ENCODE results near the gene DEPDC5.

The DEPDC5 gene

DNA sequence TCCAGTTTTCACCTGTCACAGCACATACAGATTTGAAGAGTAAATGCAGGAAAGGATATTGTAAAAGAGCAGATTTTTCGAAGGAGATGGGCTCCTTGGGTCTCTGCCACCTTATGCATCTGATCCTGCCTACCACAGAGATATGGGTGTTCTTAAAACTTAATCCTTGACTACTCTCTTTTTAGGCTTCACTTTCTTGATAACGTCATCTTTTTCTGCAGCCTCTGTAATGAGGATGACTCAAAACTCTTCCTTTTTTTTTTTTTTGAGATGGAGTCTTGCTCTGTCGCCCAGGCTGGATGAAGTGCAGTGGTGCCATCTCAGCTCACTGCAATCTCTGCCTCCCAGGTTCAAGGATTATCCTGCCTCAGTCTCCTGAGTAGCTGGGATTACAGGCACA lies 11.7 kb upstream of the DEPDC5 start:
- Histone ChIP-seq H3K4me3 (no peak overlapping the region), H3K36me3 (ENCODE audit: insufficient read depth, low read length) (peaks cover 32% of the 10 kb centered on the region), H3K9ac (ENCODE audit: insufficient read length) (no peak overlapping the region), H3K9me3 (ENCODE audit: low read depth, low read length) (no peaks in the 10 kb centered on the region), H3K27ac (no peak overlapping the region)
- no peak for DNase-seq (ENCODE audit: low read depth, low spot score)
- TF ChIP-seq EZH2 (IDR thresholded peaks at IDR 0.05) (no peak), POLR2AphosphoS5 (IDR thresholded peaks at IDR 0.05; ENCODE audit: borderline replicate concordance, low read depth, low read length) (no peak), FOXP2 (optimal IDR thresholded peaks at IDR 0.05; ENCODE audit: control extremely low read depth, extremely low read length, insufficient read depth) (no peak)

DNA sequence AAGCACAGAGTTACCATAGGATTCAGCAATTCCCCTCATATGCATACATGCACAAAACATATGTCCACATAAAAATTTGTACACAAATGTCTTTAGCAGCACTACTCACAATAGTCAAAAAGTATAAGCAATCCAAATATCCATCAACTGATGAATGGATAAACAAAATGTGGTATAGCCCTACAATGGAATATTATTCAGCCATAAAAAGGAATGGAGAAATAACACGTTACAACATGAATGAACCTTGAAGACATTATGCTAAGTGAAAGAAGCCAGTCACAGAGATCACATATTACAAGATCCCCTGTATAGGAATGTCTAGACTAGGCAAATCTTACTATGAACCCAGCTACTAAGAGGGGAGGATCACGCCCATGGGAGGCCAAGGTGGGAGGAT lies 11.1 kb upstream of the DEPDC5 start:
- H3K9me3 ChIP-seq (ENCODE audit: low read depth, low read length) = no peaks in the 10 kb centered on the region
- no peak for DNase-seq (ENCODE audit: low read depth, low spot score)
- no peak overlapping the region for H3K27ac ChIP-seq
- peaks cover 38% of the 10 kb centered on the region for H3K36me3 ChIP-seq (ENCODE audit: insufficient read depth, low read length)
- H3K4me3 ChIP-seq = no peak overlapping the region
- H3K9ac ChIP-seq (ENCODE audit: insufficient read length) = no peak overlapping the region
- TF ChIP-seq EZH2 (IDR thresholded peaks at IDR 0.05) (no peak), POLR2AphosphoS5 (IDR thresholded peaks at IDR 0.05; ENCODE audit: borderline replicate concordance, low read depth, low read length) (no peak), FOXP2 (optimal IDR thresholded peaks at IDR 0.05; ENCODE audit: control extremely low read depth, extremely low read length, insufficient read depth) (no peak)

DNA sequence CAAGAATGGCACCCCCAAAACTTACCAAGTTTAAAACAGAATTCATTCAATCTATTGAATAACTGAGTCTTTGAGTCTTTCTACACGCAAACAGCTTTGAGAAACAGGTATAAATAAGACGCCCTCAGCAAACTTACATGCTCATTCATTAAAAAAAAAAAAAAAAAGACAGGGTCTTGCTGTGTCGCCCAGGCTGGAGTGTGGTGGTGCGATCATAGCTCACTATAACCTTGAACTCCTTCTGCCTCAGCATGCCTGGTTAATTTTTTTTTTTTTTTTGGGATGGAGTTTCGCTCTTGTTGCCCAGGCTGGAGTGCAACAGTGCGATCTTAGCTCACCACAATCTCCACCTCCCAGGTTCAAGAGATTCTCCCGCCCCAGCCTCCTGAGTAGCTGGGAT lies 9.9 kb upstream of the DEPDC5 start:
- H3K4me3 ChIP-seq = no peak overlapping the region
- TF ChIP-seq EZH2 (IDR thresholded peaks at IDR 0.05) (no peak), POLR2AphosphoS5 (IDR thresholded peaks at IDR 0.05; ENCODE audit: borderline replicate concordance, low read depth, low read length) (no peak), FOXP2 (optimal IDR thresholded peaks at IDR 0.05; ENCODE audit: control extremely low read depth, extremely low read length, insufficient read depth) (no peak)
- no peak overlapping the region for H3K27ac ChIP-seq
- H3K9ac ChIP-seq (ENCODE audit: insufficient read length) = no peak overlapping the region
- H3K36me3 ChIP-seq (ENCODE audit: insufficient read depth, low read length) = peaks cover 32% of the 10 kb centered on the region
- DNase-seq (ENCODE audit: low read depth, low spot score) = no peak
- no peaks in the 10 kb centered on the region for H3K9me3 ChIP-seq (ENCODE audit: low read depth, low read length)

DNA sequence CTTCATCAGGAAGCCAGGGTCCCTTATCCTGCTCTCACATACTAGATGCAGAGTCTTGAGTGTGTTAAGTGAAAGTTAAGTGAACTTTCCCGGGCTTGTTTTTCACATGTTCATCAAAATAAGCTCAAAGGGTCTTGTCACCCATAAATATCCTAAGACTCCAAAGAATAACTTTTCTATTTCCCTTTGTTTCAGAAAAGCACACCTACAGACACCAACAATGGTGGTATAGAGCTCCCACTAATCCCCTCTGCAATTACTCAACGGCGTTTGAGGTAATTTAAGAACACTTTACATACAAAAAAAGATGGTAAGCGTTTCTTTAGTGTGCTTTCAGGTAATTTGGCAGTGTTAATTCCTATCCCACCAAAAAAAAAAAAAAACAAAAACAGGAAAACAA lies 6.4 kb upstream of the DEPDC5 start:
- no peak for DNase-seq (ENCODE audit: low read depth, low spot score)
- TF ChIP-seq FOXP2 (optimal IDR thresholded peaks at IDR 0.05; ENCODE audit: control extremely low read depth, extremely low read length, insufficient read depth) = no peak
- TF ChIP-seq EZH2 (IDR thresholded peaks at IDR 0.05) = no peak
- no peak for TF ChIP-seq POLR2AphosphoS5 (IDR thresholded peaks at IDR 0.05; ENCODE audit: borderline replicate concordance, low read depth, low read length)
- H3K27ac ChIP-seq = no peak overlapping the region
- H3K9me3 ChIP-seq (ENCODE audit: low read depth, low read length) = no peaks in the 10 kb centered on the region
- H3K9ac ChIP-seq (ENCODE audit: insufficient read length) = peak overlapping the region; percentile 92
- peaks cover 22% of the 10 kb centered on the region for H3K36me3 ChIP-seq (ENCODE audit: insufficient read depth, low read length)
- H3K4me3 ChIP-seq = peak overlapping the region; percentile 88; the same call in 1 of the 2 replicates

DNA sequence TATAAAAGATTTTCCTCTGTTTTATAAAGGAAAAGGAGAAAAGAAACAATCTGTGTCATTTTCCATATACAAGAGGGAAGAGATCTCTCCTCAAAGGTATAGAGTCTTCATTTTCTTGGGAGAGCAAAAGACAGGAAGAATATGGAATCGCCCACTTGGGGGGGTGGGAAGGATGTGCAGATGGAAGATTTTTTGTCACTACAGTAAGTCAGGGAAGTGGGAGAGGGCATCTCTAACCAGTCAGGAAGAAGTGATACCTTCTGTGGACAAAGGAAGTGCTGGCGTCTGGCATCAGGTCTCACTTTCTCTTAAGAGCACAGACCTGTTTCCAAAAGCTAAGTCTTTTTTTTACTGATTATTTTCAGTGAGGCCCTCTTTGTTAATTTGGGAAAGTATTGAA lies 5.3 kb upstream of the DEPDC5 start:
- Histone ChIP-seq H3K9ac (ENCODE audit: insufficient read length) (peak overlapping the region; percentile 92), H3K9me3 (ENCODE audit: low read depth, low read length) (no peaks in the 10 kb centered on the region), H3K27ac (no peak overlapping the region), H3K4me3 (peak overlapping the region; percentile 88), H3K36me3 (ENCODE audit: insufficient read depth, low read length) (peaks cover 16% of the 10 kb centered on the region)
- DNase-seq (ENCODE audit: low read depth, low spot score) = no peak
- TF ChIP-seq POLR2AphosphoS5 (IDR thresholded peaks at IDR 0.05; ENCODE audit: borderline replicate concordance, low read depth, low read length) (no peak), FOXP2 (optimal IDR thresholded peaks at IDR 0.05; ENCODE audit: control extremely low read depth, extremely low read length, insufficient read depth) (no peak), EZH2 (IDR thresholded peaks at IDR 0.05) (no peak)

DNA sequence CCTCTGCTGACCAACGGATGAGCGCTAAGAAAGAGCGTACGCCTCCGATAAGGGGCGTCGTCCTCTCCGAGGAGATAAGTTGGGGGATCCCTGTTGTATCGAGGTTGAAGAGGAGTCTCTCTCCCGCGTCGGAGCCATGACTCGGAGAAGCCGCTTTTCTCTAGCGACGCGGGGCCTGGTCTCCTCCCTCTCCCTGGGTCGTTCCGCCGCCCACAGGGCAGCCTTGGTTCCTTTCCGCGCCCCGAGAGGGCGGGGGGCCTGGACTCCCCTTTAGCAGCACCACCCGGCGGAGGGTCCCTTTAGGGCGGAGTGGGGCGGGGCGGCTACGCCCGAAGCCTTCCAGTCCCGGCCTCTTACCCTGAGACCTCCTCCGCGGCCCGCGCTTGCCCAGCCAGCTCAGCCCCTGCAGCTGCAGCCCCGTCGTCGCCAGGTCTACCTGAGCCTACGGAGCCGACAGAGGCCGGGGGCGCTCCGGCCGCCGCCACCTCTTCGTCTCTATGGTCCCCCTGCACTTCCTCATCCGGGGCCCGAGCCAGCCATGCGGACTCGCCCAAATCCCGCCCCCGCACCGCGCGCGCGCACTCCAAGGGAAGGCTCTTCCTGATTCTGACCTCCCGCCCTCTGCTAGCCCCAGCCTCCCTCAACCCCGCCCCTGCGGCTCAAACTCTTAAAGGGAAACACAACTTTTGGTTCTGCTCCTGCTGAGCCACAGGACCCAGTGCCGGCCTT lies 4.0 kb upstream of the DEPDC5 start, which contains the start of gene PRR14L:
Gene PRR14L, minus strand, starts transcription at position 497 of the 729 bp plus-strand sequence. CDS start 11,272 bp downstream, outside the sequence.
- peak; percentile 44 for DNase-seq (ENCODE audit: low read depth, low spot score)

DNA sequence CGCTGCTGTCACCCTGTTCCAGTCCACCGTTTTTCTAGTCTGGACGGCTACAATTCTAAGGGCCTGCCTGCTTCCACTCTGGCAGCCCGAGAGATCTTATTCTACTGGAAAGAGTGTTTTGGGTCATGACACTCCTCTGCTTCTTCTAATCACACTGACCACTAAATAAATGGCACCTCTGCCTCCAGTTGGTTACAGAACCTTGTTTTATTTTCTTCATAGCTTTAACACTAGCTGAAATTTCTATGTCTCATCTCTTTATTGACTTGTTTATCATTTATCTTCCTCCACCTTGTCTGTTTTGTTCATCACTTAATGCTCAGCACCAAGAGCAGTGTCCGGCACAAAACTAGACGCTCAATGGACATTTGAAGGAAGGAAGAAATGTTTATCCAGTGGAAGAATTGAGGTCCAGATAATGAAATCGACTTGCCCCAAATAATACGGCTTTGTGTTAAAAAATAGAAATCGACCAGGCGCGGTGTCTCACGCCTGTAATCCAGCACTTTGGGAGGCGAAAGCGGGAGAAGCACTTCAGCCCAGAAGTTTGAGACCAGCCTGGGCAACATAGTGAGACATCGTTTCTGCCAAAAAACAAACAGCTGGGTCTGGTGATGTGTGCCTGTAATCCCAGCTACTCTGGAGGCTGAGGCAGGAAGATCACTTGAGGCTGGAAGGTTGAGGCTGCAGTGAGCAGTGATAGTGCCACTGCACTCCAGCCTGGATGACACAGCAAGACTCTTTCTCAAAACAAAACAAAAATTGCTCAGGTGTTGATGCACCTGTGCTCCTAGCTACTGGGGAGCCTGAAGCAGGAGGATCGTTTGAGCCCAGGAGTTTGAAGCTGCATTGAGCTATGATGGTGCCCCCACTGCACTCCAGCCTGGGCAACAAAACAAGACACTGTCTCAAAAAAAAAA lies 3.2 kb upstream of the DEPDC5 start:
- TF ChIP-seq FOXP2 (optimal IDR thresholded peaks at IDR 0.05; ENCODE audit: control extremely low read depth, extremely low read length, insufficient read depth) (no peak), POLR2AphosphoS5 (IDR thresholded peaks at IDR 0.05; ENCODE audit: borderline replicate concordance, low read depth, low read length) (no peak), EZH2 (IDR thresholded peaks at IDR 0.05) (no peak)
- H3K4me3 ChIP-seq = peak overlapping the region; percentile 88
- DNase-seq (ENCODE audit: low read depth, low spot score) = no peak
- H3K36me3 ChIP-seq (ENCODE audit: insufficient read depth, low read length) = peaks cover 16% of the 10 kb centered on the region
- peak overlapping the region; percentile 64 for H3K27ac ChIP-seq
- H3K9ac ChIP-seq (ENCODE audit: insufficient read length) = peak overlapping the region; percentile 92
- no peaks in the 10 kb centered on the region for H3K9me3 ChIP-seq (ENCODE audit: low read depth, low read length)

More for the DNA sequence above, 4.0 kb upstream of the DEPDC5 start, which contains the start of gene PRR14L:
- peak within 1 kb of the TSS; percentile 64 for H3K27ac ChIP-seq
- peak within 1 kb of the TSS; percentile 88 for H3K4me3 ChIP-seq
- TF ChIP-seq POLR2AphosphoS5 (IDR thresholded peaks at IDR 0.05; ENCODE audit: borderline replicate concordance, low read depth, low read length) (peak; percentile 80; the same call in 1 of the 2 replicates), FOXP2 (optimal IDR thresholded peaks at IDR 0.05; ENCODE audit: control extremely low read depth, extremely low read length, insufficient read depth) (no peak)
- peak within 1 kb of the TSS; percentile 92 for H3K9ac ChIP-seq (ENCODE audit: insufficient read length)
- peaks cover 16% of the 10 kb centered on the region for H3K36me3 ChIP-seq (ENCODE audit: insufficient read depth, low read length)
- H3K9me3 ChIP-seq (ENCODE audit: low read depth, low read length) = no peaks in the 10 kb centered on the region

Measured in SK-N-MC (cell line).